Caco-2 (cell line): ENCODE measurements around the gene FILIP1. TPM values are rescaled to one million over a fixed set of nuclear protein-coding genes. Genes with fewer than 3 reads are reported as not detected.

Source experiments
- BruUV-seq: library from RNA; stranded (reverse); fragments of 400-500 nt; replicated peaks from 2 replicates; lab custom pipeline; 2021; lab: Mats Ljungman, UMichigan
- CTCF ChIA-PET: fragments of 300-600 bp; sonication (Branson Sonifier 250); formaldehyde crosslinking; loops from one replicate; lab custom pipeline; 2022; ENCODE audit warnings: antibody characterized with exemption; lab: Charles Lee
- POLR2A ChIA-PET: fragments of 300-600 bp; sonication (Branson Sonifier 250); formaldehyde crosslinking; loops from one replicate; lab custom pipeline; 2022; ENCODE audit warnings: antibody characterized with exemption; lab: Charles Lee
- DNase-seq, 2 experiments: peaks; one replicate each; pipeline versions ENCODE4 v3.0.0 to v3.0.0-alpha.2; 2020 to 2022
- H3K27me3 ChIP-seq: replicated peaks from 2 replicates; pipeline ENCODE4 v1.6.0; 2011; ENCODE audit warnings: low read length; ENCODE audit not compliant: control insufficient read depth, insufficient read depth
- H3K36me3 ChIP-seq: 2 replicates; pipeline ENCODE4 v1.5.1; 2011; ENCODE audit warnings: low read length; ENCODE audit not compliant: control insufficient read depth, insufficient read depth
- H3K4me1 ChIP-seq: fragments of 250-450 bp; sonication (Bioruptor Pico); 2 replicates; pipeline ENCODE4 v1.5.1; 2020; ENCODE audit warnings: mild to moderate bottlenecking
- H3K4me3 ChIP-seq: 2 replicates; pipeline ENCODE4 v1.5.1; 2011; ENCODE audit warnings: low read depth, mild to moderate bottlenecking, control low read depth, low read length
- H3K9me3 ChIP-seq: fragments of 250-450 bp; sonication (Bioruptor Pico); 2 replicates; pipeline ENCODE4 v1.5.1; 2020; ENCODE audit warnings: mild to moderate bottlenecking, moderate library complexity
- H3K27ac Mint-ChIP-seq: one replicate; pipeline ENCODE4 v1.8.0; 2022; ENCODE audit warnings: mixed read lengths; ENCODE audit not compliant: unreplicated experiment
- H3K27me3 Mint-ChIP-seq: one replicate; pipeline ENCODE4 v1.8.0; 2022; ENCODE audit warnings: mixed read lengths; ENCODE audit not compliant: insufficient read depth, unreplicated experiment
- H3K36me3 Mint-ChIP-seq: one replicate; pipeline ENCODE4 v1.8.0; 2022; ENCODE audit warnings: mild to moderate bottlenecking, mixed read lengths; ENCODE audit not compliant: insufficient read depth, unreplicated experiment
- H3K4me1 Mint-ChIP-seq: one replicate; pipeline ENCODE4 v1.8.0; 2022; ENCODE audit warnings: low read depth, mixed read lengths; ENCODE audit not compliant: unreplicated experiment
- H3K4me3 Mint-ChIP-seq: one replicate; pipeline ENCODE4 v1.8.0; 2022; ENCODE audit warnings: mild to moderate bottlenecking, moderate library complexity, mixed read lengths; ENCODE audit not compliant: unreplicated experiment
- H3K9me3 Mint-ChIP-seq: one replicate; pipeline ENCODE4 v1.8.0; 2022; ENCODE audit warnings: mixed read lengths; ENCODE audit not compliant: unreplicated experiment
- intact Hi-C: fragments of 100-400 bp; cut with micrococcal nuclease; formaldehyde crosslinking; loops from one replicate; pipeline ENCODE4 v1.10.0; 2022; ENCODE audit not compliant: unreplicated experiment
- total RNA-seq: library from RNA; stranded (reverse); gene quantifications from 2 replicates; pipeline ENCODE4 v1.2.3, GENCODE V29; 2022
- TF ChIP-seq, protein P1 (sequence below), 2 experiments: fragments of 200-600 bp in 1 of 2; IDR thresholded peaks; 1 replicate in 1 of 2; 2 replicates in 1 of 2; pipeline versions ENCODE4 v1.5.1 to v1.8.0; 2011 to 2022; ENCODE audit warnings: antibody characterized with exemption in 1 of 2, control low read depth in 1 of 2, inconsistent platforms in 1 of 2, low read depth in 1 of 2, low read length in 1 of 2, mild to moderate bottlenecking in 1 of 2, moderate library complexity in 1 of 2; ENCODE audit not compliant: insufficient read depth in 1 of 2, severe bottlenecking in 1 of 2, unreplicated experiment in 1 of 2

The FILIP1 gene
- total RNA-seq, 1 experiment from 2014 or later = 0.07 TPM

DNA sequence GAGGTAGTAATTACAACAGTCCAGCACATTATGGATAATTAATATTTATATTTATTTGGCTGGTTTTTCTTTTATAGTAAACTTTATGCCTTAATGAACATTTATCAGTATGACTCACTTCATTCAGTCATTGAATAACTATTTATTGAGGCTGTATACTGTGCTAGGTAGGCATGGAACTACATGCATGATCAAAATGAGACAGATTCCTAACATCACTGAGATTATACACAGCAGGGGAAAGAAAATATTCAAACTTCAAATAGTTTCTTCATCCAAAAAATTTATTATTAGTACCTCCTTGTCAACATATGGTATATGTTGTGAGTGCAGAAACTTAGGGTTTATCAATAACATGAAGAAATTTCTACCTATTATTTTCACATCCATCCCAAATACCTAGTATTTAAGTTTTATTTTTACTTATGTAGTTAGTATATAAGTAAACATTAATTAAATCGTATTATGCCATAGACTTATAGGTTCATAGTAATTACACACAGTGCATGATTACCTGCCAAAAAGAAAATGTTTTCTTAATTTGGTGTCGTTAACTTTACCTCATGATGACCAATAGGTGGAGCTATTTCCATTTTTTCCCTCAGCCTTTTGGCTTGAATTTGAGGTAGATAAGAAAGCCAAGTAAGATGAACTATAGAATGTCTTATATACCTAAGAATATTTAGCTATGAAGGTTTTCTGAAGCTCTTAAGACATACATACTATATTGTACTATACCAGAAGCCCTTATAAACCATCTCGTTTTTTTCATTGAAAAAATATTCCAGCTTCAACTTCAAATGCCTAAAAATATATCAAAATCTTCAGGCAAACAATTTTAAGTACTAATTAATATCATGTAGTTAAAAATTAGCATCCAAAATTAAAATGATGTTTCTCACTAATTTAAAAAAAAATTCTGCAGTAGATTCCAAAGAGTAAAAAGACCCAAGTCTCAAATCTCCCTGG is 196.5 kb downstream of the FILIP1 start:
- no peaks in the 10 kb centered on the region for H3K36me3 ChIP-seq
- no peaks in the 10 kb centered on the region for H3K36me3 Mint-ChIP-seq
- H3K4me3 Mint-ChIP-seq = no peak overlapping the region
- no peak overlapping the region for H3K27ac Mint-ChIP-seq
- ChIA-PET POLR2A (no interaction called here), CTCF (interaction anchor here (0.7 to 1.8 kb wide), 7 partner anchors 13 to 266 kb away, joined by 3 to 10 read pairs (median 3); partner anchors contain the start of gene TMEM30A)
- no peaks in the 10 kb centered on the region for H3K9me3 ChIP-seq
- no peak overlapping the region for H3K4me3 ChIP-seq
- TF ChIP-seq, protein P1, sequence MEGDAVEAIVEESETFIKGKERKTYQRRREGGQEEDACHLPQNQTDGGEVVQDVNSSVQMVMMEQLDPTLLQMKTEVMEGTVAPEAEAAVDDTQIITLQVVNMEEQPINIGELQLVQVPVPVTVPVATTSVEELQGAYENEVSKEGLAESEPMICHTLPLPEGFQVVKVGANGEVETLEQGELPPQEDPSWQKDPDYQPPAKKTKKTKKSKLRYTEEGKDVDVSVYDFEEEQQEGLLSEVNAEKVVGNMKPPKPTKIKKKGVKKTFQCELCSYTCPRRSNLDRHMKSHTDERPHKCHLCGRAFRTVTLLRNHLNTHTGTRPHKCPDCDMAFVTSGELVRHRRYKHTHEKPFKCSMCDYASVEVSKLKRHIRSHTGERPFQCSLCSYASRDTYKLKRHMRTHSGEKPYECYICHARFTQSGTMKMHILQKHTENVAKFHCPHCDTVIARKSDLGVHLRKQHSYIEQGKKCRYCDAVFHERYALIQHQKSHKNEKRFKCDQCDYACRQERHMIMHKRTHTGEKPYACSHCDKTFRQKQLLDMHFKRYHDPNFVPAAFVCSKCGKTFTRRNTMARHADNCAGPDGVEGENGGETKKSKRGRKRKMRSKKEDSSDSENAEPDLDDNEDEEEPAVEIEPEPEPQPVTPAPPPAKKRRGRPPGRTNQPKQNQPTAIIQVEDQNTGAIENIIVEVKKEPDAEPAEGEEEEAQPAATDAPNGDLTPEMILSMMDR (IDR thresholded peaks at IDR 0.05; ENCODE audit: insufficient read depth in 1 of 2, low read depth in 1 of 2, low read length in 1 of 2, severe bottlenecking in 1 of 2, unreplicated experiment in 1 of 2) = peak; percentile 57 to 66
- H3K9me3 Mint-ChIP-seq = no peaks in the 10 kb centered on the region
- peaks cover 3% of the 10 kb centered on the region for H3K27me3 Mint-ChIP-seq
- intact Hi-C loops = loop anchor here (1.0 to 5.0 kb wide), 4 partner anchors 31 to 249 kb away; no protein-coding TSS in a partner anchor
- H3K4me1 Mint-ChIP-seq = no peaks in the 10 kb centered on the region
- no peaks in the 10 kb centered on the region for H3K4me1 ChIP-seq
- no peaks in the 10 kb centered on the region for H3K27me3 ChIP-seq
- BruUV-seq = no TSS peak
- peak in 1 of 2 experiments; percentile 29 for DNase-seq

DNA sequence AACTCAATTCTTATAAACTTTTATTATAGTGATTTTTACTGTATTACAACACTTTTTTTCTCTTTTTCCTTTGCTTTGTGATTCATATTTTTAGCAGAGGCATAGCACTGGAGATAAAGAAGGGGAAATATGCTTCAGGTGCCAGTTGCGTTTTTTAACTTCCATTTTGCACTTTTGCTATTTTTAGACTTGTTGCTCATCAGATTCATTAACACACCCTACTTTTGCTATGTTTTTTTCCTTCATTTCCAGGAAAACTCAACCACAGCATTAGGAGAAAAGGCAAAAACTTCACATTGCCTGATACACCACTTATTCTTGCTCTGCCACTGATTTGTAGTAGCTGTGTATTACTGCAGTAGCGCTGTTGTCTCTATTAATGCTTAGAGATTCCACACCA is 201.0 kb downstream of the FILIP1 start:
- TF ChIP-seq, protein P1 (IDR thresholded peaks at IDR 0.05; ENCODE audit: insufficient read depth in 1 of 2, low read depth in 1 of 2, low read length in 1 of 2, severe bottlenecking in 1 of 2, unreplicated experiment in 1 of 2) = no peak
- no peaks in the 10 kb centered on the region for H3K36me3 Mint-ChIP-seq
- BruUV-seq = no TSS peak
- peaks cover 3% of the 10 kb centered on the region for H3K27me3 Mint-ChIP-seq
- H3K9me3 Mint-ChIP-seq = no peaks in the 10 kb centered on the region
- Histone ChIP-seq H3K4me1 (no peaks in the 10 kb centered on the region; the same call in 1 of the 2 replicates), H3K27me3 (no peaks in the 10 kb centered on the region), H3K9me3 (no peaks in the 10 kb centered on the region), H3K36me3 (no peaks in the 10 kb centered on the region), H3K4me3 (no peak overlapping the region)
- POLR2A ChIA-PET = no interaction called here
- H3K27ac Mint-ChIP-seq = no peak overlapping the region
- CTCF ChIA-PET = no interaction called here
- intact Hi-C loops = no loop called here
- DNase-seq = no peak
- H3K4me3 Mint-ChIP-seq = no peak overlapping the region
- H3K4me1 Mint-ChIP-seq = no peaks in the 10 kb centered on the region

DNA sequence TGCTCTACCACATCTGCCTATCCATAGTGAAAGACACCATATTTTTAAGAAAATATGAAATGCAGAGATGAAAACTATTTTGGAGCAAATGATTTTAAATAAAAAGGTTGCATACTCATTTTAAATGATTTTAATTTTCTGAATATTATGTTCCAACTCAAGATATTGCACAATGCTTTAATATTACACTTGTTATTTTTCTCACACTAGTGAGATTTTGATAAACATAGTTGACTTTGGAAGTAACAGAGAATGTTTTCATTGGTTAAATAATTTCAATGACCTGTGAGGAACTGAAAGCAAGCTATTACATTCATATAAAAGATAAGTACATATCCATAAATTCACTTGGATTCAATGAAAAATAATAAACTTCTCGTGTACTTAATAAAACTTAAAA is 201.9 kb downstream of the FILIP1 start:
- H3K4me3 Mint-ChIP-seq = no peak overlapping the region
- H3K27ac Mint-ChIP-seq = no peak overlapping the region
- no peaks in the 10 kb centered on the region for H3K9me3 Mint-ChIP-seq
- BruUV-seq = no TSS peak
- TF ChIP-seq, protein P1 (IDR thresholded peaks at IDR 0.05; ENCODE audit: insufficient read depth in 1 of 2, low read depth in 1 of 2, low read length in 1 of 2, severe bottlenecking in 1 of 2, unreplicated experiment in 1 of 2) = no peak
- no peaks in the 10 kb centered on the region for H3K9me3 ChIP-seq
- no peaks in the 10 kb centered on the region for H3K36me3 Mint-ChIP-seq
- POLR2A ChIA-PET = no interaction called here
- H3K27me3 Mint-ChIP-seq = peaks cover 3% of the 10 kb centered on the region
- no peak for DNase-seq
- no peaks in the 10 kb centered on the region for H3K27me3 ChIP-seq
- no peaks in the 10 kb centered on the region for H3K36me3 ChIP-seq
- no peak overlapping the region for H3K4me3 ChIP-seq
- H3K4me1 Mint-ChIP-seq = no peaks in the 10 kb centered on the region
- no peaks in the 10 kb centered on the region; the same call in 1 of the 2 replicates for H3K4me1 ChIP-seq
- intact Hi-C loops = no loop called here
- CTCF ChIA-PET = no interaction called here
